Neuronal stem cell (in vitro differentiated cells): ENCODE data around the gene SESTD1.

Experiments used
- DNase-seq: peaks from one replicate; pipeline ENCODE4 v3.0.0-alpha.2; 2013; ENCODE audit warnings: low spot score
- H2AFZ ChIP-seq: one replicate; pipeline ENCODE4 v1.6.1; 2013; ENCODE audit warnings: mild to moderate bottlenecking, low read length, inconsistent platforms
- H2AK5ac ChIP-seq: 2 replicates; pipeline ENCODE4 v1.6.1; 2013; ENCODE audit warnings: low read depth, mild to moderate bottlenecking, inconsistent platforms, low read length, moderate library complexity, mixed read lengths
- H2BK120ac ChIP-seq: 2 replicates; pipeline ENCODE4 v1.6.1; 2013; ENCODE audit warnings: low read depth, mild to moderate bottlenecking, inconsistent platforms, low read length, moderate library complexity, mixed read lengths
- H2BK12ac ChIP-seq: one replicate; pipeline ENCODE4 v1.6.1; 2013; ENCODE audit warnings: low read length, inconsistent platforms
- H2BK15ac ChIP-seq: 2 replicates; pipeline ENCODE4 v1.6.1; 2013; ENCODE audit warnings: mild to moderate bottlenecking, low read length, inconsistent platforms, mixed read lengths
- H2BK5ac ChIP-seq: one replicate; pipeline ENCODE4 v1.6.1; 2013; ENCODE audit warnings: inconsistent platforms, mild to moderate bottlenecking, low read length, moderate library complexity
- H3K14ac ChIP-seq: one replicate; pipeline ENCODE4 v1.6.1; 2013; ENCODE audit warnings: low read length, inconsistent platforms
- H3K18ac ChIP-seq: 2 replicates; pipeline ENCODE4 v1.6.1; 2013; ENCODE audit warnings: low read length, inconsistent platforms
- H3K23ac ChIP-seq: 2 replicates; pipeline ENCODE4 v1.6.1; 2013; ENCODE audit warnings: low read depth, mild to moderate bottlenecking, mixed read lengths, low read length, inconsistent platforms; ENCODE audit not compliant: poor library complexity
- H3K27ac ChIP-seq: replicated peaks from 3 replicates; pipeline ENCODE4 v1.5.1; 2013; ENCODE audit warnings: low read length, inconsistent platforms
- H3K27me3 ChIP-seq, 3 experiments: 2 replicates each; pipeline ENCODE4 v1.6.1; 2013; ENCODE audit warnings: low read length in 3 of 3, mild to moderate bottlenecking in 2 of 3, inconsistent platforms in 1 of 3, low read depth in 1 of 3, mixed read lengths in 1 of 3, moderate library complexity in 1 of 3; ENCODE audit not compliant: control insufficient read depth in 3 of 3, insufficient read depth in 3 of 3
- H3K36me3 ChIP-seq, 2 donors: replicated peaks in 1 of 2; 2 replicates each; pipeline ENCODE4 v1.6.1; 2013; ENCODE audit warnings: low read length in 2 of 2; ENCODE audit not compliant: control insufficient read depth in 2 of 2, insufficient read depth in 2 of 2
- H3K4ac ChIP-seq: 2 replicates; pipeline ENCODE4 v1.6.1; 2013; ENCODE audit warnings: inconsistent platforms, mild to moderate bottlenecking, low read length, moderate library complexity
- H3K4me1 ChIP-seq, 2 donors: 1 replicate in 1 of 2; 2 replicates in 1 of 2; pipeline ENCODE4 v1.6.1; 2013; ENCODE audit warnings: low read length in 2 of 2, low read depth in 1 of 2; ENCODE audit not compliant: control insufficient read depth in 2 of 2, insufficient read depth in 1 of 2
- H3K4me2 ChIP-seq: one replicate; pipeline ENCODE4 v1.6.1; 2013; ENCODE audit warnings: mild to moderate bottlenecking, low read length, inconsistent platforms; ENCODE audit not compliant: insufficient read depth, poor library complexity, severe bottlenecking
- H3K4me3 ChIP-seq, 2 donors: 2 replicates each; pipeline ENCODE4 v1.5.1; 2013; ENCODE audit warnings: low read length in 2 of 2, mild to moderate bottlenecking in 2 of 2, inconsistent platforms in 1 of 2, moderate library complexity in 1 of 2
- H3K79me1 ChIP-seq: one replicate; pipeline ENCODE4 v1.6.1; 2013; ENCODE audit warnings: low read depth, mild to moderate bottlenecking, inconsistent platforms, low read length, moderate library complexity
- H3K9ac ChIP-seq: one replicate; pipeline ENCODE4 v1.6.1; 2013; ENCODE audit warnings: mild to moderate bottlenecking, low read depth, low read length, inconsistent platforms; ENCODE audit not compliant: poor library complexity
- H3K9me3 ChIP-seq, 2 donors: replicated peaks in 1 of 2; 2 replicates each; pipeline versions ENCODE3 to v1.6.1; 2013; ENCODE audit warnings: low read length in 2 of 2, mild to moderate bottlenecking in 2 of 2, inconsistent platforms in 1 of 2, low read depth in 1 of 2, mixed read lengths in 1 of 2, moderate library complexity in 1 of 2; ENCODE audit not compliant: control insufficient read depth in 2 of 2, insufficient read depth in 1 of 2
- H4K8ac ChIP-seq: one replicate; pipeline ENCODE4 v1.6.1; 2013; ENCODE audit warnings: low read depth, mild to moderate bottlenecking, inconsistent platforms, low read length, moderate library complexity
- H4K91ac ChIP-seq: one replicate; pipeline ENCODE4 v1.6.1; 2013; ENCODE audit warnings: low read length, low read depth, mild to moderate bottlenecking, inconsistent platforms; ENCODE audit not compliant: poor library complexity
- WGBS, 2 donors: extraction: QIAGEN DNeasy Blood & Tissue Kit; methylation state at CpG; one replicate each; pipeline ENCODE4 v1.1.7; 2013; ENCODE audit warnings: missing lambda C conversion rate in 2 of 2, mixed read lengths in 1 of 2; ENCODE audit not compliant: insufficient read length in 2 of 2, insufficient replicate concordance in 1 of 2; ENCODE audit errors: extremely low coverage in 2 of 2; 5-methylcytosine and 5-hydroxymethylcytosine counted together

The SESTD1 gene

GRCh38 chr2:179186126-179186525 lies 78.5 kb downstream of the SESTD1 start:
- DNase-seq, result no peak
- Histone ChIP-seq H3K14ac (no peak overlapping the region), H3K36me3 (peaks cover 2 to 24% of the 10 kb centered on the region in 2 donors), H3K27ac (no peak overlapping the region), H2AFZ (no peak overlapping the region), H3K4me1 (peaks cover 0 to under 1% of the 10 kb centered on the region in 2 donors), H3K4me2 (no peak overlapping the region), H3K18ac (no peak overlapping the region), H3K23ac (no peak overlapping the region), H3K4ac (no peak overlapping the region), H4K8ac (no peak overlapping the region), H2BK12ac (no peak overlapping the region), H2AK5ac (no peak overlapping the region), H3K9ac (no peak overlapping the region), H2BK120ac (no peak overlapping the region), H2BK15ac (no peak overlapping the region), H3K9me3 (peaks cover 3 to 35% of the 10 kb centered on the region in 2 donors), H3K4me3 (no peak overlapping the region), H3K79me1 (peaks cover 1% of the 10 kb centered on the region), H3K27me3 (no peaks in the 10 kb centered on the region), H4K91ac (no peak overlapping the region), H2BK5ac (no peak overlapping the region)
- no CpG with 5 or more reads among the region's 1 CpG for WGBS, 2 donors

- H4K8ac ChIP-seq, result no peak overlapping the region
- H3K36me3 ChIP-seq, result peaks cover 3 to 34% of the 10 kb centered on the region in 2 donors
- no peak overlapping the region for H2BK15ac ChIP-seq
- H3K4me3 ChIP-seq, result no peak overlapping the region
- no peak for DNase-seq
- no peak overlapping the region for H2AK5ac ChIP-seq
- no peaks in the 10 kb centered on the region for H3K27me3 ChIP-seq
- H3K4me1 ChIP-seq, result peaks cover 0 to 1% of the 10 kb centered on the region in 2 donors
- no peak overlapping the region for H3K4me2 ChIP-seq
- H3K27ac ChIP-seq, result no peak overlapping the region
- H3K18ac ChIP-seq, result no peak overlapping the region
- H3K79me1 ChIP-seq, result peaks cover 3% of the 10 kb centered on the region
- no peak overlapping the region for H2BK120ac ChIP-seq
- H2BK12ac ChIP-seq, result no peak overlapping the region
- no peak overlapping the region for H4K91ac ChIP-seq
- H3K9ac ChIP-seq, result no peak overlapping the region
- no peak overlapping the region for H3K14ac ChIP-seq
- no peak overlapping the region for H2BK5ac ChIP-seq
- H3K23ac ChIP-seq, result no peak overlapping the region
- H2AFZ ChIP-seq, result no peak overlapping the region
- H3K4ac ChIP-seq, result no peak overlapping the region
- no CpG with 5 or more reads among the region's 1 CpG for WGBS, 2 donors
- peaks cover 4 to 21% of the 10 kb centered on the region in 2 donors for H3K9me3 ChIP-seq
These were observed 80.0 kb downstream of the SESTD1 start for GRCh38 chr2:179184610-179185009.

- Histone ChIP-seq H3K27ac (no peak overlapping the region), H3K4me2 (no peak overlapping the region), H2BK120ac (no peak overlapping the region), H3K23ac (no peak overlapping the region), H2BK12ac (no peak overlapping the region), H2BK5ac (no peak overlapping the region), H2AFZ (no peak overlapping the region), H4K91ac (no peak overlapping the region), H3K4me3 (no peak overlapping the region), H3K18ac (no peak overlapping the region), H3K4me1 (peaks cover 0 to 1% of the 10 kb centered on the region in 2 donors), H2BK15ac (no peak overlapping the region), H3K27me3 (no peaks in the 10 kb centered on the region), H3K36me3 (peaks cover 3 to 51% of the 10 kb centered on the region in 2 donors), H3K9me3 (peaks cover 2 to 3% of the 10 kb centered on the region in 2 donors), H3K9ac (no peak overlapping the region), H4K8ac (no peak overlapping the region), H3K14ac (no peak overlapping the region), H2AK5ac (no peak overlapping the region), H3K79me1 (peaks cover 4% of the 10 kb centered on the region), H3K4ac (no peak overlapping the region)
- no CpG with 5 or more reads among the region's 3 CpGs for whole genome bisulfite sequencing, 2 donors
- no peak for DNase-seq
These were observed 83.6 kb downstream of the SESTD1 start for GRCh38 chr2:179181002-179181401.

GRCh38 chr2:179180242-179180641 lies 84.4 kb downstream of the SESTD1 start:
- Histone ChIP-seq H2AFZ (no peak overlapping the region), H3K9me3 (peaks cover 2 to 3% of the 10 kb centered on the region in 2 donors), H2BK12ac (no peak overlapping the region), H2BK120ac (no peak overlapping the region), H3K9ac (no peak overlapping the region), H3K14ac (no peak overlapping the region), H3K4ac (no peak overlapping the region), H4K91ac (no peak overlapping the region), H3K4me3 (no peak overlapping the region), H3K79me1 (peaks cover 4% of the 10 kb centered on the region), H2BK15ac (no peak overlapping the region), H3K4me1 (peaks cover 0 to 1% of the 10 kb centered on the region in 2 donors), H4K8ac (no peak overlapping the region), H3K36me3 (peaks cover 5 to 58% of the 10 kb centered on the region in 2 donors), H2BK5ac (no peak overlapping the region), H3K27ac (no peak overlapping the region), H3K27me3 (no peaks in the 10 kb centered on the region), H3K18ac (no peak overlapping the region), H3K4me2 (no peak overlapping the region), H3K23ac (no peak overlapping the region), H2AK5ac (no peak overlapping the region)
- no CpG with 5 or more reads among the region's 2 CpGs for WGBS, 2 donors
- no peak for DNase-seq
